GM12878 (cell line): Measurements from ENCODE around the gene FAM131B. TPM values are rescaled to one million over a fixed set of nuclear protein-coding genes. Genes with fewer than 3 reads are reported as not detected.

ENCODE experiments used
- ATAC-seq: fragments of 200-7000 bp; cut with Tn5 transposase; 3 replicates; pipeline ENCODE4 v1.9.1; 2020; ENCODE audit warnings: mild to moderate bottlenecking, moderate library complexity
- BruUV-seq: library from RNA; stranded (reverse); fragments of 400-500 nt; replicated peaks from 2 replicates; lab custom pipeline; 2021; lab: Mats Ljungman, UMichigan
- CTCF ChIA-PET: fragments of 300-600 bp; sonication (Branson Sonifier 250); formaldehyde crosslinking; extraction: SDS; loops from one replicate; lab custom pipeline; 2021; ENCODE audit warnings: inconsistent platforms; lab: Yijun Ruan, JAX
- POLR2A ChIA-PET: fragments of 350-600 bp; formaldehyde crosslinking; extraction: SDS; loops from one replicate; lab custom pipeline; 2021; ENCODE audit warnings: inconsistent platforms; lab: Charles Lee
- RAD21 ChIA-PET: fragments of 300-600 bp; sonication (Branson Sonifier 250); formaldehyde crosslinking; loops from one replicate; lab custom pipeline; 2023; ENCODE audit warnings: antibody characterized with exemption; ENCODE audit not compliant: unreplicated experiment; lab: Charles Lee
- SMC1A ChIA-PET: fragments of 300-600 bp; sonication (Branson Sonifier 250); formaldehyde crosslinking; loops from one replicate; lab custom pipeline; 2023; ENCODE audit not compliant: unreplicated experiment, uncharacterized antibody; lab: Charles Lee
- DNase-seq: peaks from one replicate; pipeline ENCODE4 v3.0.0-alpha.2; 2011; ENCODE audit warnings: low read depth, low spot score
- FAIRE-seq: peaks from 3 replicates; lab custom pipeline; 2011; peaks lifted over from hg19 to GRCh38; lab: Jason Lieb, UNC
- H2AFZ ChIP-seq: 2 replicates; pipeline ENCODE4 v1.6.0; 2011; ENCODE audit warnings: low read depth, low read length, control low read depth; ENCODE audit not compliant: control insufficient read depth
- H3K27ac ChIP-seq: 2 replicates; pipeline ENCODE4 v1.5.1; 2011; ENCODE audit warnings: control low read depth; ENCODE audit not compliant: control insufficient read depth, insufficient read depth
- H3K27me3 ChIP-seq, 2 experiments: replicated peaks in 1 of 2; 2 replicates each; pipeline versions ENCODE4 v1.6.0 to v1.6.1; 2011; ENCODE audit warnings: low read length in 1 of 2; ENCODE audit not compliant: control insufficient read depth in 2 of 2, insufficient read depth in 2 of 2
- H3K36me3 ChIP-seq, 2 experiments: 2 replicates each; pipeline ENCODE4 v1.5.1; 2011; ENCODE audit warnings: low read length in 1 of 2; ENCODE audit not compliant: control insufficient read depth in 2 of 2, insufficient read depth in 2 of 2
- H3K4me1 ChIP-seq: 2 replicates; pipeline ENCODE4 v1.6.1; 2011; ENCODE audit warnings: mild to moderate bottlenecking, low read length, moderate library complexity, mixed read lengths; ENCODE audit not compliant: control insufficient read depth, insufficient read depth
- H3K4me2 ChIP-seq: 2 replicates; pipeline ENCODE4 v1.6.0; 2011; ENCODE audit warnings: control low read depth; ENCODE audit not compliant: control insufficient read depth, insufficient read depth
- H3K4me3 ChIP-seq: fragments of 200-600 bp; sonication (generic); 2 replicates; pipeline ENCODE4 v1.5.1; 2016
- H3K79me2 ChIP-seq: 2 replicates; pipeline ENCODE4 v1.6.0; 2011; ENCODE audit warnings: low read length; ENCODE audit not compliant: control insufficient read depth, insufficient read depth
- H3K9ac ChIP-seq: 2 replicates; pipeline ENCODE4 v1.8.0; 2011; ENCODE audit warnings: low read length, control low read depth, mixed read lengths; ENCODE audit not compliant: control insufficient read depth, insufficient read depth
- H3K9me3 ChIP-seq: replicated peaks from 3 replicates; pipeline ENCODE4 v1.5.1; 2011; ENCODE audit warnings: mild to moderate bottlenecking, low read length; ENCODE audit not compliant: control insufficient read depth, insufficient read depth
- H4K20me1 ChIP-seq: 2 replicates; pipeline ENCODE4 v1.6.0; 2011; ENCODE audit not compliant: control insufficient read depth, insufficient read depth
- CREB1 ChIP-seq: IDR thresholded peaks from 2 replicates; pipeline ENCODE4 v1.6.1; 2012; ENCODE audit warnings: low read depth, mild to moderate bottlenecking, inconsistent platforms
- CUX1 ChIP-seq: IDR thresholded peaks from 2 replicates; pipeline ENCODE4 v1.6.1; 2012; ENCODE audit warnings: improper control_type of control experiment, low read depth, low read length; ENCODE audit not compliant: insufficient replicate concordance
- NKRF ChIP-seq: fragments of 450-650 bp; conservative IDR thresholded peaks from 2 replicates; pipeline ENCODE4 v1.6.1; 2017; ENCODE audit warnings: mild to moderate bottlenecking, moderate library complexity
- WGBS: methylation state at CpG from one replicate; pipeline ENCODE4 v1.1.6; 2016; ENCODE audit warnings: low lambda C conversion rate; ENCODE audit not compliant: insufficient replicate concordance, insufficient coverage; ENCODE audit errors: missing lambda C conversion rate; 5-methylcytosine and 5-hydroxymethylcytosine counted together
- in situ Hi-C: fragments of 300-500 bp; cut with MboI; formaldehyde crosslinking; loops from 9 replicates; pipeline ENCODE4 v1.14.3; 2018; ENCODE audit warnings: mixed read lengths
- intact Hi-C: fragments of 100-400 bp; cut with micrococcal nuclease; formaldehyde crosslinking; loops from one replicate; pipeline ENCODE4 v1.14.2; 2022; ENCODE audit not compliant: unreplicated experiment
- polyA plus RNA-seq, 11 experiments: library from polyadenylated mRNA; depleted of rRNA in 4 of 11; unstranded in 6 of 11; stranded (reverse) in 5 of 11; fragments of >200 nt; fragmentation: Nextera tagmentation in 4 of 11; fragmentation: Illumina TruSeq in 1 of 11; extraction: Ambion mirVana in 4 of 11; extraction: Trizol in 1 of 11; gene quantifications; 1 replicate in 1 of 11; 2 replicates in 10 of 11; pipeline versions ENCODE4 v1.2.1 to v1.2.3, GENCODE V29; 2011 to 2016; ENCODE audit warnings: inconsistent platforms in 2 of 11, missing spikeins in 2 of 11, low read depth in 1 of 11
- total RNA-seq, 4 experiments: library from RNA; depleted of rRNA in 3 of 4; stranded (reverse); fragments of >200 nt in 3 of 4; fragmentation: Illumina TruSeq in 1 of 4; extraction: Trizol in 1 of 4; gene quantifications; 2 replicates each; pipeline versions ENCODE4 v1.2.1 to v1.2.3, GENCODE V29; 2013 to 2021

Gene FAM131B
- total and polyA plus RNA-seq, 10 of the 15 experiments (the other 5 are each of a cell fraction or from before 2014, with no cell fraction given), result 0.03 to 0.05 TPM; not detected in 8

DNA sequence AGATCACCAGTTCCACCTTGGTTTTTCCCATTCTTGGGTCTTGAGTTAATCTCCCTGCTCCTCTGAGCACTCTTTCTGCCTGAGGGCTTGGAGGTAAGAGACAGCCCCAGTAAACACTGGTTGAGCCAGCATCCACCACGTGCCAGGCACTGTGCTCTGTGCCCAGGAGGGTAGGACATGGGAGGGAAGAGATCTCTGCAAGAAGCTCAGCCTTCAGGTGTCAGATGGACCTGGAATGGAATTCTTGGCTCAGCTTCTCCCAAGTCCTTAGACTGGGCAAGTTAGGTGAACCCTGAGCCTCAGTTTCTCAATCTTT lies 21.1 kb upstream of the FAM131B start:
- no peak for ATAC-seq
- H4K20me1 ChIP-seq, result no peaks in the 10 kb centered on the region; the same call in 1 of the 2 replicates
- intact Hi-C loops (loop anchor here (5.0 kb wide), 1 partner anchor 76 kb away; no protein-coding TSS in a partner anchor), in situ Hi-C loops (no loop called here)
- DNase-seq, result no peak
- peaks cover 0 to 11% of the 10 kb centered on the region in 2 experiments; a peak in 3 of 4 replicates for H3K36me3 ChIP-seq
- H2AFZ ChIP-seq, result no peak overlapping the region
- no peak overlapping the region for H3K27ac ChIP-seq
- no peaks in the 10 kb centered on the region for H3K27me3 ChIP-seq
- WGBS, result 100% methylated on average over 1 of the region's 1 CpG
- no peak for FAIRE-seq
- H3K4me2 ChIP-seq, result peak overlapping the region; percentile 39; the same call in 1 of the 2 replicates
- no peaks in the 10 kb centered on the region for H3K9me3 ChIP-seq
- ChIA-PET SMC1A (interaction anchor here (0.6 to 1.6 kb wide), 3 partner anchors 20 to 800 kb away, joined by 3 to 4 read pairs (median 3); no protein-coding TSS in a partner anchor), CTCF (interaction anchor here (1.1 to 2.2 kb wide), 3 partner anchors 11 to 744 kb away, joined by 4 to 8 read pairs (median 5); no protein-coding TSS in a partner anchor), POLR2A (no interaction called here), RAD21 (interaction anchor here (1.1 to 1.5 kb wide), 2 partner anchors 34 to 143 kb away, joined by 5 to 8 read pairs; no protein-coding TSS in a partner anchor)
- BruUV-seq, result no TSS peak
- H3K79me2 ChIP-seq, result peaks cover 48% of the 10 kb centered on the region
- H3K4me1 ChIP-seq, result peaks cover 20% of the 10 kb centered on the region
- H3K9ac ChIP-seq, result no peak overlapping the region; the same call in 1 of the 2 replicates
- TF ChIP-seq CREB1, result no peak
- TF ChIP-seq NKRF, result no peak
- TF ChIP-seq CUX1, result no peak
- peak overlapping the region; percentile 99; the same call in 1 of the 2 replicates for H3K4me3 ChIP-seq
